Measurements from ENCODE around the gene KCNG4. TPM values are rescaled to one million over a fixed set of nuclear protein-coding genes. Genes with fewer than 3 reads are reported as not detected.

The KCNG4 gene
- total RNA-seq, 1 experiment from 2014 or later: not detected

- Histone ChIP-seq H3K9me3 (ENCODE audit: control insufficient read depth, low read depth, low read length) (no peaks in the 10 kb centered on the region), H2BK5ac (ENCODE audit: insufficient read length, low read length) (no peak overlapping the region), H3K18ac (ENCODE audit: insufficient read length, low read depth, low read length) (no peak overlapping the region), H2BK12ac (ENCODE audit: insufficient read length, low read depth, low read length) (no peak overlapping the region), H4K8ac (replicated peaks; ENCODE audit: insufficient read length, low read depth, low read length) (no peak overlapping the region), H3K27ac (ENCODE audit: insufficient read length, low read depth, low read length) (no peak overlapping the region), H4K20me1 (ENCODE audit: control insufficient read depth, insufficient read depth, insufficient read length) (no peaks in the 10 kb centered on the region), H3K79me1 (ENCODE audit: insufficient read depth, low read depth, low read length, poor library complexity, severe bottlenecking) (no peaks in the 10 kb centered on the region), H4K91ac (ENCODE audit: insufficient read length, low read depth, low read length) (no peak overlapping the region), H3K4ac (ENCODE audit: low read depth, low read length) (no peak overlapping the region), H3K14ac (ENCODE audit: insufficient read depth, low read length) (no peak overlapping the region), H3T11ph (ENCODE audit: low read length) (no peak overlapping the region), H4K5ac (ENCODE audit: insufficient read length, low read depth, low read length) (no peak overlapping the region), H2BK20ac (ENCODE audit: low read depth, low read length, poor library complexity, severe bottlenecking) (no peak overlapping the region), H3K79me2 (ENCODE audit: insufficient read depth, low read length) (no peaks in the 10 kb centered on the region), H2BK120ac (ENCODE audit: low read depth, low read length, poor library complexity, severe bottlenecking) (no peak overlapping the region), H2AFZ (ENCODE audit: low read length) (no peak overlapping the region), H3K4me2 (ENCODE audit: insufficient read depth, insufficient read length, low read length) (no peak overlapping the region), H3K56ac (ENCODE audit: insufficient read length, low read depth, low read length) (no peak overlapping the region), H2BK15ac (ENCODE audit: low read depth, low read length) (no peak overlapping the region), H3K9ac (ENCODE audit: extremely low read depth, insufficient read length, low read length) (no peak overlapping the region), H3K23ac (ENCODE audit: insufficient read length, low read depth, low read length) (no peak overlapping the region), H3K23me2 (ENCODE audit: insufficient read length, low read depth, low read length, poor library complexity, severe bottlenecking) (no peaks in the 10 kb centered on the region), H2AK5ac (ENCODE audit: insufficient read length, low read length) (no peak overlapping the region), H3K4me1 (ENCODE audit: insufficient read depth, low read length) (no peaks in the 10 kb centered on the region), H3K27me3 (ENCODE audit: insufficient read depth, low read length) (no peaks in the 10 kb centered on the region)
- DNase-seq: no peak
- Mint-ChIP-seq H3K9me3 (no peaks in the 10 kb centered on the region), H3K36me3 (ENCODE audit: insufficient read depth in 1 of 3, low read depth in 3 of 3) (no peaks in the 10 kb centered on the region), H3K4me3 (no peak overlapping the region), H3K27me3 (ENCODE audit: low read depth) (peaks cover 3% of the 10 kb centered on the region), H3K4me1 (peaks cover 5 to 12% of the 10 kb centered on the region in 2 experiments), H3K27ac (no peak overlapping the region)
- no CpG with 5 or more reads among the region's 4 CpGs for WGBS (ENCODE audit: extremely low coverage, insufficient read length, low lambda C conversion rate)
- TF ChIP-seq, protein P1, sequence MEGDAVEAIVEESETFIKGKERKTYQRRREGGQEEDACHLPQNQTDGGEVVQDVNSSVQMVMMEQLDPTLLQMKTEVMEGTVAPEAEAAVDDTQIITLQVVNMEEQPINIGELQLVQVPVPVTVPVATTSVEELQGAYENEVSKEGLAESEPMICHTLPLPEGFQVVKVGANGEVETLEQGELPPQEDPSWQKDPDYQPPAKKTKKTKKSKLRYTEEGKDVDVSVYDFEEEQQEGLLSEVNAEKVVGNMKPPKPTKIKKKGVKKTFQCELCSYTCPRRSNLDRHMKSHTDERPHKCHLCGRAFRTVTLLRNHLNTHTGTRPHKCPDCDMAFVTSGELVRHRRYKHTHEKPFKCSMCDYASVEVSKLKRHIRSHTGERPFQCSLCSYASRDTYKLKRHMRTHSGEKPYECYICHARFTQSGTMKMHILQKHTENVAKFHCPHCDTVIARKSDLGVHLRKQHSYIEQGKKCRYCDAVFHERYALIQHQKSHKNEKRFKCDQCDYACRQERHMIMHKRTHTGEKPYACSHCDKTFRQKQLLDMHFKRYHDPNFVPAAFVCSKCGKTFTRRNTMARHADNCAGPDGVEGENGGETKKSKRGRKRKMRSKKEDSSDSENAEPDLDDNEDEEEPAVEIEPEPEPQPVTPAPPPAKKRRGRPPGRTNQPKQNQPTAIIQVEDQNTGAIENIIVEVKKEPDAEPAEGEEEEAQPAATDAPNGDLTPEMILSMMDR (conservative IDR thresholded peaks at IDR 0.05): no peak
These were observed 27.7 kb downstream of the KCNG4 start for GRCh38 chr16:84212154-84212553.
